Measurements from ENCODE around the gene H3-3A. TPM values are rescaled to one million over a fixed set of nuclear protein-coding genes. Genes with fewer than 3 reads are reported as not detected.

Gene H3-3A
- total and polyA plus RNA-seq, 10 of the 15 experiments (the other 5 are each of a cell fraction or from before 2014, with no cell fraction given): 215 to 486 (median 393) TPM

- intact Hi-C loops (cut with micrococcal nuclease; ENCODE audit: unreplicated experiment): loop anchor here (5.0 kb wide), 1 partner anchor 348 kb away; the partner anchor contains the start of gene PARP1
- ChIA-PET POLR2A (interaction anchor here (0.7 to 1.6 kb wide), 2 partner anchors 23 to 135 kb away, joined by 3 read pairs; no protein-coding TSS in a partner anchor), RAD21 (ENCODE audit: unreplicated experiment) (no interaction called here), SMC1A (ENCODE audit: uncharacterized antibody, unreplicated experiment) (interaction anchor here (1.2 to 2.9 kb wide), 2 partner anchors 30 to 55 kb away, joined by 3 to 9 read pairs; no protein-coding TSS in a partner anchor), CTCF (interaction anchor here (0.8 to 1.8 kb wide), 3 partner anchors 9 to 85 kb away, joined by 3 to 4 read pairs (median 3); no protein-coding TSS in a partner anchor)
- BruUV-seq (replicated peaks): no TSS peak
- Histone ChIP-seq H4K20me1 (ENCODE audit: control insufficient read depth, insufficient read depth) (no peaks in the 10 kb centered on the region), H3K27me3 (replicated peaks in 1 of 2; ENCODE audit: control insufficient read depth in 2 of 2, insufficient read depth in 2 of 2, low read length in 1 of 2) (no peaks in the 10 kb centered on the region), H3K36me3 (ENCODE audit: control insufficient read depth in 2 of 2, insufficient read depth in 2 of 2, low read length in 1 of 2) (no peaks in the 10 kb centered on the region), H3K27ac (ENCODE audit: control insufficient read depth, insufficient read depth) (no peak overlapping the region), H3K9ac (ENCODE audit: control insufficient read depth, insufficient read depth, low read length) (no peak overlapping the region), H3K4me2 (ENCODE audit: control insufficient read depth, insufficient read depth) (no peak overlapping the region), H3K4me1 (ENCODE audit: control insufficient read depth, insufficient read depth, low read length) (no peaks in the 10 kb centered on the region; the same call in 1 of the 2 replicates), H2AFZ (ENCODE audit: control insufficient read depth, low read depth, low read length) (no peak overlapping the region), H3K79me2 (ENCODE audit: control insufficient read depth, insufficient read depth, low read length) (peaks cover 24% of the 10 kb centered on the region), H3K9me3 (replicated peaks; ENCODE audit: control insufficient read depth, insufficient read depth, low read length) (no peaks in the 10 kb centered on the region), H3K4me3 (no peak overlapping the region)
- no peak for FAIRE-seq
- TF ChIP-seq PKNOX1 (IDR thresholded peaks at IDR 0.05): peak; percentile 28; the same call in 1 of the 2 replicates
- no peak for TF ChIP-seq NR2C1 (IDR thresholded peaks at IDR 0.05)
- no peak for ATAC-seq
- WGBS (ENCODE audit: insufficient coverage, insufficient replicate concordance, low lambda C conversion rate, missing lambda C conversion rate): 100% methylated on average over 1 of the region's 1 CpG
- no peak for DNase-seq (ENCODE audit: low read depth, low spot score)
- in situ Hi-C loops (cut with MboI): no loop called here
Measured at GRCh38 chr1:226059709-226060108, 2.8 kb upstream of the H3-3A start.

GRCh38 chr1:226060427-226060826 lies 2.1 kb upstream of the H3-3A start:
- ATAC-seq (no peak), DNase-seq (ENCODE audit: low read depth, low spot score) (no peak), FAIRE-seq (no peak)
- Histone ChIP-seq H3K9me3 (replicated peaks; ENCODE audit: control insufficient read depth, insufficient read depth, low read length) (no peaks in the 10 kb centered on the region), H3K27ac (ENCODE audit: control insufficient read depth, insufficient read depth) (no peak overlapping the region), H3K79me2 (ENCODE audit: control insufficient read depth, insufficient read depth, low read length) (peaks cover 31% of the 10 kb centered on the region), H4K20me1 (ENCODE audit: control insufficient read depth, insufficient read depth) (peaks cover 4% of the 10 kb centered on the region), H3K4me2 (ENCODE audit: control insufficient read depth, insufficient read depth) (no peak overlapping the region), H3K9ac (ENCODE audit: control insufficient read depth, insufficient read depth, low read length) (no peak overlapping the region), H3K36me3 (ENCODE audit: control insufficient read depth in 2 of 2, insufficient read depth in 2 of 2, low read length in 1 of 2) (peaks cover 0 to under 1% of the 10 kb centered on the region in 2 experiments; a peak in 1 of 4 replicates), H3K27me3 (replicated peaks in 1 of 2; ENCODE audit: control insufficient read depth in 2 of 2, insufficient read depth in 2 of 2, low read length in 1 of 2) (no peaks in the 10 kb centered on the region), H2AFZ (ENCODE audit: control insufficient read depth, low read depth, low read length) (no peak overlapping the region), H3K4me3 (no peak overlapping the region), H3K4me1 (ENCODE audit: control insufficient read depth, insufficient read depth, low read length) (no peaks in the 10 kb centered on the region; the same call in 1 of the 2 replicates)
- intact Hi-C loops (cut with micrococcal nuclease; ENCODE audit: unreplicated experiment) (loop anchor here (5.0 kb wide), 1 partner anchor 347 kb away; the partner anchor contains the start of gene PARP1), in situ Hi-C loops (cut with MboI) (no loop called here)
- POLR2A ChIA-PET: interaction anchor here (0.7 to 3.9 kb wide), 4 partner anchors 23 to 136 kb away, joined by 3 to 74 read pairs (median 13); partner anchors contain the start of gene SDE2
- RAD21 ChIA-PET (ENCODE audit: unreplicated experiment): interaction anchor here (1.3 kb wide), 1 partner anchor 65 kb away, joined by 3 read pairs; no protein-coding TSS in a partner anchor
- SMC1A ChIA-PET (ENCODE audit: uncharacterized antibody, unreplicated experiment): interaction anchor here (1.0 to 3.7 kb wide), 4 partner anchors 31 to 73 kb away, joined by 3 to 17 read pairs (median 6); no protein-coding TSS in a partner anchor
- WGBS (ENCODE audit: insufficient coverage, insufficient replicate concordance, low lambda C conversion rate, missing lambda C conversion rate): 100% methylated on average over 1 of the region's 1 CpG
- BruUV-seq (replicated peaks): no TSS peak
- CTCF ChIA-PET: interaction anchor here (0.8 to 1.8 kb wide), 7 partner anchors 10 to 219 kb away, joined by 3 to 6 read pairs (median 3); no protein-coding TSS in a partner anchor
- TF ChIP-seq SP1 (IDR thresholded peaks at IDR 0.05; ENCODE audit: low read depth, low read length) (no peak), SMC3 (IDR thresholded peaks at IDR 0.05; ENCODE audit: borderline replicate concordance, low read length) (no peak), WRNIP1 (IDR thresholded peaks at IDR 0.05; ENCODE audit: borderline replicate concordance, low read depth, low read length) (no peak), E2F8 (IDR thresholded peaks at IDR 0.05; ENCODE audit: low read depth, partially characterized antibody) (no peak), IRF3 (IDR thresholded peaks at IDR 0.05) (no peak), ZNF384 (IDR thresholded peaks at IDR 0.05; ENCODE audit: borderline replicate concordance, low read depth, low read length) (no peak)

All from GM12878 (cell line).